Activated naive CD4-positive, alpha-beta T cell treated with anti-CD3 and anti-CD28 coated beads for 36 hours (primary cell): ENCODE measurements around the gene FBLN1. TPM values are rescaled to one million over a fixed set of nuclear protein-coding genes. Genes with fewer than 3 reads are reported as not detected.
"Not testable (repeated sequence)": the region's sequence is repeated elsewhere in the genome, so short reads cannot be mapped to it uniquely, and the experiment has no call there.

ENCODE experiments used
- CTCF ChIA-PET: fragments of 350-600 bp; sonication (Branson Sonifier 250); formaldehyde crosslinking; loops from one replicate; lab custom pipeline; 2021; ENCODE audit warnings: antibody characterized with exemption; lab: Charles Lee
- DNase-seq: peaks from one replicate; pipeline ENCODE4 v3.0.0-alpha.2; 2020
- H3K27ac Mint-ChIP-seq: one replicate; pipeline ENCODE4 v1.8.0; 2021; ENCODE audit warnings: mild to moderate bottlenecking, mixed read lengths
- H3K27me3 Mint-ChIP-seq: one replicate; pipeline ENCODE4 v1.8.0; 2021; ENCODE audit warnings: low read depth, mixed read lengths
- H3K36me3 Mint-ChIP-seq: one replicate; pipeline ENCODE4 v1.8.0; 2021; ENCODE audit warnings: low read depth, mixed read lengths
- H3K4me1 Mint-ChIP-seq: one replicate; pipeline ENCODE4 v1.8.0; 2021; ENCODE audit warnings: low read depth, mixed read lengths
- H3K4me3 Mint-ChIP-seq: one replicate; pipeline ENCODE4 v1.8.0; 2021; ENCODE audit warnings: mild to moderate bottlenecking, moderate library complexity, mixed read lengths
- H3K9me3 Mint-ChIP-seq: one replicate; pipeline ENCODE4 v1.8.0; 2021; ENCODE audit warnings: mixed read lengths
- intact Hi-C: fragments of 100-400 bp; cut with micrococcal nuclease; formaldehyde crosslinking; loops from one replicate; pipeline ENCODE4 v1.15.1; 2023
- total RNA-seq, 2 experiments: library from RNA; stranded (reverse); gene quantifications; one replicate each; pipeline ENCODE4 v1.2.3, GENCODE V29; 2021

FBLN1 gene
- total RNA-seq, 2 experiments from 2014 or later = not detected

DNA sequence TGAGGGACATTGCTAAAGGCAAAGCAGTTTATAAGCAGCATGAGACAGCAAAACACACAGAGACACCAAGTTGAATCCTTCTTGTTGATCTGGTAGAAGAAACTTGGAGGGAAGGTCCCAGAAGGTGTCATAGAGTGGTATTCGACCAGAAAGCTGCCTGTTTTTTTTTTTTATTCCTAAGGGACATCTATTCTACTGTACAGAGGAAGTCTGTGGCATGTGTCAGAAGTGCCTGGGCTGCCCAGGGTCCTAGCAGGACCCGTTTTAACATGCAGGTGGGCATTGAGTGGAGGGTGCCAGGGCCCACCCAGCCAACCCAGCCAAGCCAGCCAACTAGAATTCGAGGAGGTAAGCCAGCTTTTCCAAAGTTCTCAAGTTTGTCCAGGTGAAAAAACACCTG lies 100.9 kb downstream of the FBLN1 start:
- Mint-ChIP-seq H3K4me3 (no peak overlapping the region), H3K27ac (no peak overlapping the region), H3K9me3 (no peaks in the 10 kb centered on the region), H3K27me3 (no peaks in the 10 kb centered on the region), H3K4me1 (no peaks in the 10 kb centered on the region), H3K36me3 (no peaks in the 10 kb centered on the region)
- DNase-seq = no peak
- CTCF ChIA-PET = interaction anchor here (1.6 kb wide), 1 partner anchor 26 kb away, joined by 3 read pairs; no protein-coding TSS in a partner anchor
- intact Hi-C loops = no loop called here

DNA sequence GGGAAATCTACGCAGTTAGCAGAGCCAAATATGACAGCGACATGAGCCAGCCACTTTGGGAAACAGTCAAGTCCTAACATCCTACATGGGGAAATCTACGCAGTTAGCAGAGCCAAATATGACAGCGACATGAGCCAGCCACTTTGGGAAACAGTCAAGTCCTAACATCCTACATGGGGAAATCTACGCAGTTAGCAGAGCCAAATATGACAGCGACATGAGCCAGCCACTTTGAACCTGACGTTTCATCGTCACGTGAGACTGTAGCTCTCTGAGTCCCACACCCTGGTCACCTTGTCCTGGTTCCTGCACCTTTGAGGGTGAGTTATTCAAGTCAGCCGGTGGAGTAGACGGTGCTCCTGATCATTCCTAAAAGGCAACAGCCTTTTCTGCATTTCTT lies 105.4 kb downstream of the FBLN1 start:
- H3K27me3 Mint-ChIP-seq, CTCF ChIA-PET, H3K4me1 Mint-ChIP-seq, DNase-seq, H3K9me3 Mint-ChIP-seq, intact Hi-C loops, H3K27ac Mint-ChIP-seq, H3K4me3 Mint-ChIP-seq, H3K36me3 Mint-ChIP-seq: not testable (repeated sequence)

DNA sequence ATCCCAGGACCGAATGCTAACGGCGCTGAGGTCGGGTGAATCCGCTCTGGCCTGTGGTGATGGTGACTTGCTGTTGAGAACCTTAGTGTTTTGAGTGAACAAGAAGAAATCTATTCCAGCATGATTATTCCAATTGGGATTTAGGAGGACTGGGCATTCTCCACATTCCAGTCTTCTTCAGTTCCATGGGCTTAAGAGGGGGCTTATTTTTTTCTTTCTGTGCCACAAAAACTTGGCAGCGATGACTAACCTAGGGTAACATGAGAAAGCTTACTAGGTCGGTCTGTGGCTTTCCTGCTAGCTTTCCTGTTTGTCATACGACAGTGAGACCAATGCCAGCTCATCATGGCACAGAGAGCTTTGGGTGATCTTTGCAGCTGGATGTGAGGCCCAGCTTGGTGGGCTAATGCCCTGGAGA lies 106.1 kb downstream of the FBLN1 start:
- Mint-ChIP-seq H3K4me3 (no peak overlapping the region), H3K9me3 (no peaks in the 10 kb centered on the region), H3K4me1 (peaks cover 4% of the 10 kb centered on the region), H3K27me3 (peaks cover 4% of the 10 kb centered on the region), H3K27ac (no peak overlapping the region), H3K36me3 (no peaks in the 10 kb centered on the region)
- CTCF ChIA-PET = no interaction called here
- intact Hi-C loops = no loop called here
- peak; percentile 35 for DNase-seq

DNA sequence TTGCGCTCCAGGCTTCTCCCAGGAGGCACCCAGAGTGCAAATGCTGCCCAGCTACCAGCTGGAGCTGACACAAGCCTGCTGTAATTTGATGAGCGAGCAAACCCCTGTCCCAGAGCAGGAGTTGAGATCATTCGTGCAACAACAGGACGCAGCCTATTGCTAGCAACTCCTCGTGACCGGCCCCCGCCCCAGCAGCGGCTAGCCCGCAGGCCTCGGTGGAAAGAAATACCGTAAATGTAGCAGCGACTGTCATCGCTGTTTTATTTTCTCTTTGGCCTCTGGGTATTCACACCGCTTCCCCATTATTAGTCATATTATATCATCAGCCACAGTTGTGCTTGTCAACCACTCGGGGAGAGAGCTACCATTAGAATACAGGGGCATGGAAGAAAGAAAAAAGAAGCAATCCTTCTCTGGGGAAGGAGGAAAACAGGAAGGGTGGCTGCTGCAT lies 109.8 kb downstream of the FBLN1 start:
- Mint-ChIP-seq H3K9me3 (no peaks in the 10 kb centered on the region), H3K4me1 (peaks cover 4% of the 10 kb centered on the region), H3K27ac (no peak overlapping the region), H3K36me3 (no peaks in the 10 kb centered on the region), H3K27me3 (peaks cover 4% of the 10 kb centered on the region), H3K4me3 (no peak overlapping the region)
- DNase-seq = peak; percentile 26
- CTCF ChIA-PET = no interaction called here
- intact Hi-C loops = no loop called here

DNA sequence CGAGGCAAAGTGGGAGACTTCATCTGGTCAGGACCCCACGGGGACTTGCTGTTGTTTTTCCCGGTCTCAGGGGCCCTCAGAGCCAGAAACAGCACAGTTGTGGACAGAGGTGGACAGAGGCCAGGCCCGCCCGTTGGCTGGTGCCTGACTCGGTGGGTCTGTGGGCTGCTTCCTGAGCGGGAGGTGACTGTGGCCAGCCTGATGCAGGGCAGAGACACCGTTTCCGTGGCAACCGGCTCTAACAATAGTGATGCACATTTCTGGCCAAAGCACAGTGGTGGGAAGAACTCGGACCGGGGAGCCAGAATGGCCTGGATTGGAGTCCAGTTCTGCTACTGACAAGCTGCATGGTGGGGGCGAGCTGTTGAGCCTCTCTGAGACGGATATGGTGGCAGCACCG lies 110.3 kb downstream of the FBLN1 start:
- H3K9me3 Mint-ChIP-seq = no peaks in the 10 kb centered on the region
- no peak overlapping the region for H3K4me3 Mint-ChIP-seq
- intact Hi-C loops = no loop called here
- DNase-seq = no peak
- H3K27ac Mint-ChIP-seq = no peak overlapping the region
- no peaks in the 10 kb centered on the region for H3K36me3 Mint-ChIP-seq
- H3K27me3 Mint-ChIP-seq = peaks cover 4% of the 10 kb centered on the region
- CTCF ChIA-PET = no interaction called here
- peaks cover 4% of the 10 kb centered on the region for H3K4me1 Mint-ChIP-seq

DNA sequence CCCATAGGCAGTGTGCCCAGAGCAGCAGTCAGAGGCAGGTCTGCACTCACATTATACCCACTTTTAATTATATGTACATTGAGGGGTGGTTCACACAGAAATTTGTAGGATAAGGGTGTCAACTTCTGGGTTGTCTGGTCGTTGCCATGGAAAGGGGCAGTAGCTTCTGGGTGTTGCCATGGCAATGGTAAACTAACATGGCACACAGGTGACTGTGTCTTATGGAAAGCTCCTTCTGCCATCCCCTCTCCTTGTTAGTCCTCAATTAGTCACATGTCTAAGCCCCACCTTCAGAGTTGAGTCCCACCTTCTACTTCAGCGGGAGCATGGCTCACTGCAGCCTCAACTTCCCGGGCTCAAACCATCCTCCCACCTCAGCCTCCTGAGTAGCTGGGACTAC lies 112.7 kb downstream of the FBLN1 start:
- H3K4me3 Mint-ChIP-seq = no peak overlapping the region
- H3K4me1 Mint-ChIP-seq = peaks cover 4% of the 10 kb centered on the region
- DNase-seq = no peak
- peaks cover 2% of the 10 kb centered on the region for H3K9me3 Mint-ChIP-seq
- H3K27ac Mint-ChIP-seq = no peak overlapping the region
- CTCF ChIA-PET = no interaction called here
- H3K36me3 Mint-ChIP-seq = no peaks in the 10 kb centered on the region
- peaks cover 4% of the 10 kb centered on the region for H3K27me3 Mint-ChIP-seq
- intact Hi-C loops = no loop called here

DNA sequence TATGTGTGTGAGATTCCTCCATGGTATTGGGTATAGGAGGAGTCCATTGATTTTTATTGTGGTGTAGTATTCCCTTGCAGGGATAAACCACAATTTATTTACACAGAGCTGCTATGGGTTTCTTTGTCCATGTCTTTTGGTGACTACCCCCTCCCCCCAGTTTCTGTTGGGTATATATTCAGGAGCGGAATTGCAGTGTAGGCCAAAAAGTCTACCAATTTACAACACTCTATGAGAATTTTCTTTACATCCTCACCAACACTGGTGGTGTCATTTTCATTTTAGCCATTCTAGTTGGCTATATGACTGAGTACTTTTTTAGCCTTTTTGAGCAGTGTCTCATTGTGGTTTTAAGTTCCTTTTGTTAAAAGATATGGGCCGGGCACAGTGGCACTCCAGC lies 113.7 kb downstream of the FBLN1 start:
- intact Hi-C loops = no loop called here
- Mint-ChIP-seq H3K9me3 (peaks cover 2% of the 10 kb centered on the region), H3K4me1 (peaks cover 4% of the 10 kb centered on the region), H3K27me3 (peaks cover 4% of the 10 kb centered on the region), H3K4me3 (no peak overlapping the region), H3K27ac (no peak overlapping the region), H3K36me3 (no peaks in the 10 kb centered on the region)
- CTCF ChIA-PET = interaction anchor here (0.6 kb wide), 1 partner anchor 11 kb away, joined by 3 read pairs; no protein-coding TSS in a partner anchor
- DNase-seq = no peak

DNA sequence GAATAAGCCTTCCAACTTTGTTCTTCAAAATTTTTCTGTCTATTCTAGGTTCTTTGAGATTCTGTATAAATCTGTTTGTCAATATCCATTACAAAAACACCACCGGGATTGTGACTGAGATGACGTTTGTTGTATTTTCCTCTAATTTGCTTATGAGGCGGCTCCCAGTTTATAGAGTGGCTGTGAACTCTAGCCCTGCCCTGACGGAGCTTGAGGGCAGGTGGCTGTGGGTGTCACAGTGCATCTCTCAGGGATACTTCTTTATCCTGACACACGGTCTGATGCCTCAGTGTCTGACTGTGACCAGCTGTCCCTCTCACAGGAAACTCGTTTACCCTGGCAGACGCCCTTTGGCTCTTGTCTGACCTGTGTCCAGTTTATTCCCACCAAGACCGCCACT lies 115.3 kb downstream of the FBLN1 start:
- no peaks in the 10 kb centered on the region for H3K27me3 Mint-ChIP-seq
- H3K4me1 Mint-ChIP-seq = peaks cover 2% of the 10 kb centered on the region
- H3K4me3 Mint-ChIP-seq = no peak overlapping the region
- H3K27ac Mint-ChIP-seq = no peak overlapping the region
- intact Hi-C loops = no loop called here
- peaks cover 2% of the 10 kb centered on the region for H3K9me3 Mint-ChIP-seq
- no peak for DNase-seq
- CTCF ChIA-PET = no interaction called here
- H3K36me3 Mint-ChIP-seq = no peaks in the 10 kb centered on the region

DNA sequence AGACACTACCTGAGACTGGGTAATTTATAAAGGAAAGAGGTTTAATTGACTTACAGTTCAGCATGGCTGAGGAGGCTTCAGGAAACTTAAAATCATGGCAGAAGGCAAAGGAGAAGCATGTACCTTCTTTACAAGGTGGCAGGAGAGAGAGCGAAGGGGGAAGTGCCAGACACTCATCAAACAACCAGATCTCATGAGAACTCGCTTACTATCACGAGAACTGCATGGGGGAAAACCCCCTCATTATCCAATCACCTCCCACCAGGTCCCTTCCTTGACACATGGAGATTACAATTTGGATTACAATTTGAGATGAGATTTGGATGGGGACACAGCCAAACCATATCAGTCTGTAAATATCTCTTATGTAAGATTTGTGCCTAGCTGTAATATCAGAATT lies 118.0 kb downstream of the FBLN1 start:
- Mint-ChIP-seq H3K27ac (no peak overlapping the region), H3K4me1 (peaks cover 2% of the 10 kb centered on the region), H3K36me3 (no peaks in the 10 kb centered on the region), H3K27me3 (no peaks in the 10 kb centered on the region), H3K9me3 (peaks cover 2% of the 10 kb centered on the region), H3K4me3 (no peak overlapping the region)
- intact Hi-C loops = no loop called here
- CTCF ChIA-PET = no interaction called here
- no peak for DNase-seq

DNA sequence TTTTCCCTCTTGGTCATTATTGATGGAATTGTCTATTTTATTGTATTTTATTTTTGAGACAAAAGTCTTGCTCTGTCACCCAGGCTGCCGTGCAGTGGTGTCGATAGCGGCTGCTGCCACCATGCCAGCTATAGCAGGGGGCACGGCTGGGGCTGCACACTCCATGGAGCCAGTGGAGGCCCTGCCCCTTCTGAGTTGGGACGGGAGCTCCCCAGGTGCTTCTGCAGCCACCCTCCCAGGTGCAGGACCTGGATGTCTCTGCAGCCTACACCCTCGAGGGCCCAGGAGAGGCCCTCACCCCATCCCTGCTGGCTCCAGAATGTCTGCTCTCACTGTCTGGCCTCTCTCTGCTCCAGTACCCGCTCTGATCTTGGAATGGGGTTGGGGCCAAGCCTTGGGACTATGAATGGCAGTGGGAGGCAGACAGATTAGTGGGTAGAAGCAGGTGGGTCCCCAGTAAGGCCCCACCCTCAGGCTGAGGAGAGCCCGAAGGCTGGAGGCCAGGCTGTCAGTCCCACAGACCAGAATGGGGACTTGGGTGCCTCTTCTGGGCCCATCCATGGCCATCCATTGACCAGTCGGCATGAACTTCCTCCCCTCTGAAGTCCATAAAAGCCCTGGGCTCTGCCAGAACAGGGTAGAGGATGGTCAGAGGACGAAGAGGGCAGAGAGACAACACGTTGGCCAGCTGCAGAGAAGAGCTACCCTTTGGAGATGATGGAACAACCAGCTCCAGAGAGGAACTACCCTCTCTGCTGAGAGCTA lies 119.3 kb downstream of the FBLN1 start:
- DNase-seq = no peak
- Mint-ChIP-seq H3K4me1 (peaks cover 2% of the 10 kb centered on the region), H3K27ac (no peak overlapping the region), H3K4me3 (no peak overlapping the region), H3K9me3 (peaks cover 2% of the 10 kb centered on the region), H3K36me3 (no peaks in the 10 kb centered on the region), H3K27me3 (no peaks in the 10 kb centered on the region)
- CTCF ChIA-PET = interaction anchor here (0.7 to 0.9 kb wide), 2 partner anchors 47 to 242 kb away, joined by 3 read pairs; no protein-coding TSS in a partner anchor
- intact Hi-C loops = no loop called here

DNA sequence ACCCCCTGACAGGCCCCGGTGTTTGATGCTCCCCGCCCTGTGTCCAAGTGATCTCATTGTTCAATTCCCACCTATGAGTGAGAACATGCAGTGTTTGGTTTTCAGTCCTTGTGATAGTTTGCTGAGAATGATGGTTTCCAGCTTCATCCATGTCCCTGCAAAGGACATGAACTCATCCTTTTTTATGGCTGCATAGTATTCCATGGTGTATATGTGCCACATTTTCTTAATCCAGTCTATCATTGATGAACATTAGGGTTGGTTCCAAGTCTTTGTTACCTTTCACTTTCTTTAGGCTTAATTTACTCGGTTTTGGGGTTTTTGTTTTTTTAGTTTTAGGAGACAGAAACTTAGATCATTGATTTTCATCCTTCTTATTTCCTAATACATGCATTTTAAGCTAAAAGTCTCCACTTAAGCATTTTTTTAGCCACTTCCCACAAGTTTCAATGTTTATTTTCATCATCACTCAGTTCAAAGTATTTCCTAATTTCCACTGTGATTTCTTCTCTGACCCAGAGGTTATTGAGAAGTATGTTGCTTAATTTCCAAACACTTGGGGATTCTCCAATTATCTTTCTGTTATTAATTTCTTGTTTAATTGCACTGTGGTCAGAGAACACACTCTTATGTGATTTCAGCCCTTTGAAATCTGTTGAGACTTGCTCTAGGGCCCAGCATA lies 120.9 kb downstream of the FBLN1 start:
- CTCF ChIA-PET, intact Hi-C loops, H3K4me3 Mint-ChIP-seq, H3K36me3 Mint-ChIP-seq, H3K4me1 Mint-ChIP-seq, H3K27me3 Mint-ChIP-seq, H3K27ac Mint-ChIP-seq, H3K9me3 Mint-ChIP-seq, DNase-seq: not testable (repeated sequence)

DNA sequence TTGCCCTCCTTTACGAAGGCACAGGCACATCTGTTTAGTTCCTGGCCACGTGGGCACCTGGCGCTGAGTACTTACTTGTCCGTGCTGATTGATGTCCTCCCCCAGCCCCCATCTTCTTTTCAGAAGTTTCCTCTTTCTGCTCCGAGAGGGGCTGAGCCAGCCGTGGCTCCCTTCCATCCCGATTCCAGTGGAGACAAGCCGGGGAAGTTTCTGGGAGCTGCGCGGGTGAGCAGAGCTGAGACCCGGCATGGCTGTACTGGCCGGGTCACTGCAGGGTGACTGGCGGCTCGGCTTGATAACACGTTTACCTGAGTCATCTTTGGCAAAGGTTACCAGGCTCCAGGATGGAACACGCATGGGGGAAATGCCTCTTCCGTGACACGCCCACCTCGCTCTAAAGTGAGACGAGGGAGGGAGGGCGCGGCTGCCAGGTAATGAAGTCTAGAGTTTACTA lies 123.5 kb downstream of the FBLN1 start:
- peaks cover 5% of the 10 kb centered on the region for H3K27me3 Mint-ChIP-seq
- no peaks in the 10 kb centered on the region for H3K9me3 Mint-ChIP-seq
- no peak for DNase-seq
- no peak overlapping the region for H3K4me3 Mint-ChIP-seq
- no peaks in the 10 kb centered on the region for H3K36me3 Mint-ChIP-seq
- intact Hi-C loops = no loop called here
- no peak overlapping the region for H3K27ac Mint-ChIP-seq
- no peaks in the 10 kb centered on the region for H3K4me1 Mint-ChIP-seq
- CTCF ChIA-PET = interaction anchor here (0.7 kb wide), 1 partner anchor 21 kb away, joined by 3 read pairs; no protein-coding TSS in a partner anchor
